ENCODE measurements around the gene ANKRD28. TPM values are rescaled to one million over a fixed set of nuclear protein-coding genes. Genes with fewer than 3 reads are reported as not detected.

Gene ANKRD28
- total and polyA plus RNA-seq, 2 of the 4 experiments (the other 2 are of a cell fraction), result 52.6 to 211 TPM

DNA sequence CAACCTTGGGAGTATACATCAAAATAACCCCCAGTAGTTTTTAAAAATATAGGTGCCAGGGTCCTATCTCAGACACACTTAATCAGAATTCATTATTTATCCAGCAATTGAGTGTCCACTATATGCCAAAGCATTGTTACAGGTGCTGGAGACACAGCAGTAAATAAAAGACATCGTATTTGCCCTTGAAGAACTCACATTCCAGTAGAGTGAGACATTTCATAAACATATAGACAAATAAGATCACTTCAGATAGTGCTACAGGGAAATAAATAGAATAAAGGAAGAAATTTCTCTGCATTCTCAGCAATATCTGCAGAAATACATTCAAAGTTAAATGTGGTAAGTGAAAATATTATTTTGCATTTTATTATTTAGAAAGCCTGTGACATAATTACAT is 34.1 kb upstream of the ANKRD28 start:
- CTCF ChIA-PET, result no interaction called here
- ATAC-seq (ENCODE audit: low read depth) (no peak), DNase-seq (no peak)
- intact Hi-C loops (cut with micrococcal nuclease), result no loop called here
- no CpG with 5 or more reads among the region's 1 CpG for WGBS, 2 experiments (ENCODE audit: extremely low coverage in 2 of 2, insufficient read length in 1 of 2)
- Histone ChIP-seq H2BK20ac (ENCODE audit: low read depth, low read length) (no peak overlapping the region), H3K79me1 (ENCODE audit: low read depth in 1 of 2, low read length in 2 of 2) (peaks cover 15 to 24% of the 10 kb centered on the region in 2 experiments), H3K23ac (ENCODE audit: low read depth, low read length) (no peak overlapping the region), H2AK9ac (replicated peaks; ENCODE audit: low read depth, low read length, poor library complexity) (no peak overlapping the region), H3K27ac (ENCODE audit: insufficient read depth, low read length) (no peak overlapping the region), H3K18ac (ENCODE audit: low read depth, low read length) (no peak overlapping the region), H3K36me3 (ENCODE audit: control insufficient read depth, insufficient read depth, low read length) (no peaks in the 10 kb centered on the region), H3K56ac (ENCODE audit: extremely low read depth, insufficient read depth, low read length) (no peak overlapping the region), H4K5ac (ENCODE audit: low read depth, low read length) (no peak overlapping the region), H3K4me1 (ENCODE audit: control insufficient read depth, insufficient read depth, low read length) (peaks cover 2% of the 10 kb centered on the region; the same call in 1 of the 2 replicates), H4K8ac (ENCODE audit: low read depth in 2 of 2, low read length in 2 of 2) (no peak overlapping the region), H4K91ac (ENCODE audit: insufficient read depth, low read depth, low read length) (no peak overlapping the region), H3K9me1 (ENCODE audit: insufficient read depth, low read length) (no peaks in the 10 kb centered on the region), H3K4ac (ENCODE audit: low read depth, low read length) (no peak overlapping the region), H2BK120ac (ENCODE audit: low read depth, low read length) (no peak overlapping the region), H3K9ac (ENCODE audit: low read depth, low read length) (no peak overlapping the region), H3K4me3 (ENCODE audit: insufficient read depth, low read depth, low read length) (no peak overlapping the region), H2AK5ac (ENCODE audit: low read depth, low read length) (no peak overlapping the region), H2AFZ (replicated peaks; ENCODE audit: low read length, poor library complexity) (no peak overlapping the region), H2BK5ac (ENCODE audit: low read depth, low read length, poor library complexity, severe bottlenecking) (no peak overlapping the region), H2BK15ac (ENCODE audit: low read depth, low read length) (no peak overlapping the region), H3K27me3 (ENCODE audit: control insufficient read depth, insufficient read depth, low read length) (no peaks in the 10 kb centered on the region), H4K20me1 (ENCODE audit: insufficient read depth, low read length) (no peaks in the 10 kb centered on the region), H3K9me3 (ENCODE audit: control insufficient read depth, insufficient read depth, low read length) (no peaks in the 10 kb centered on the region), H3K14ac (replicated peaks; ENCODE audit: low read depth, low read length) (no peak overlapping the region), H3K4me2 (ENCODE audit: low read depth, low read length) (no peak overlapping the region)
- no TSS peak for BruUV-seq (replicated peaks)
- TF ChIP-seq RFX5 (IDR thresholded peaks at IDR 0.05; ENCODE audit: low read depth, low read length), result no peak
- no peak for TF ChIP-seq POLR2A (IDR thresholded peaks at IDR 0.05; ENCODE audit: low read depth, low read length)
- no peak for TF ChIP-seq RCOR1 (IDR thresholded peaks at IDR 0.05; ENCODE audit: insufficient replicate concordance, low read length)
- no peak for TF ChIP-seq SMC3 (IDR thresholded peaks at IDR 0.05; ENCODE audit: low read depth, low read length)
- no peak for TF ChIP-seq CHD1 (IDR thresholded peaks at IDR 0.05; ENCODE audit: low read depth, low read length)
- TF ChIP-seq, protein P1, sequence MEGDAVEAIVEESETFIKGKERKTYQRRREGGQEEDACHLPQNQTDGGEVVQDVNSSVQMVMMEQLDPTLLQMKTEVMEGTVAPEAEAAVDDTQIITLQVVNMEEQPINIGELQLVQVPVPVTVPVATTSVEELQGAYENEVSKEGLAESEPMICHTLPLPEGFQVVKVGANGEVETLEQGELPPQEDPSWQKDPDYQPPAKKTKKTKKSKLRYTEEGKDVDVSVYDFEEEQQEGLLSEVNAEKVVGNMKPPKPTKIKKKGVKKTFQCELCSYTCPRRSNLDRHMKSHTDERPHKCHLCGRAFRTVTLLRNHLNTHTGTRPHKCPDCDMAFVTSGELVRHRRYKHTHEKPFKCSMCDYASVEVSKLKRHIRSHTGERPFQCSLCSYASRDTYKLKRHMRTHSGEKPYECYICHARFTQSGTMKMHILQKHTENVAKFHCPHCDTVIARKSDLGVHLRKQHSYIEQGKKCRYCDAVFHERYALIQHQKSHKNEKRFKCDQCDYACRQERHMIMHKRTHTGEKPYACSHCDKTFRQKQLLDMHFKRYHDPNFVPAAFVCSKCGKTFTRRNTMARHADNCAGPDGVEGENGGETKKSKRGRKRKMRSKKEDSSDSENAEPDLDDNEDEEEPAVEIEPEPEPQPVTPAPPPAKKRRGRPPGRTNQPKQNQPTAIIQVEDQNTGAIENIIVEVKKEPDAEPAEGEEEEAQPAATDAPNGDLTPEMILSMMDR (conservative IDR thresholded peaks at IDR 0.05; ENCODE audit: low read depth, low read length), result no peak
- no peak for TF ChIP-seq CEBPB (IDR thresholded peaks at IDR 0.05; ENCODE audit: low read depth, low read length)
- TF ChIP-seq, protein P2, sequence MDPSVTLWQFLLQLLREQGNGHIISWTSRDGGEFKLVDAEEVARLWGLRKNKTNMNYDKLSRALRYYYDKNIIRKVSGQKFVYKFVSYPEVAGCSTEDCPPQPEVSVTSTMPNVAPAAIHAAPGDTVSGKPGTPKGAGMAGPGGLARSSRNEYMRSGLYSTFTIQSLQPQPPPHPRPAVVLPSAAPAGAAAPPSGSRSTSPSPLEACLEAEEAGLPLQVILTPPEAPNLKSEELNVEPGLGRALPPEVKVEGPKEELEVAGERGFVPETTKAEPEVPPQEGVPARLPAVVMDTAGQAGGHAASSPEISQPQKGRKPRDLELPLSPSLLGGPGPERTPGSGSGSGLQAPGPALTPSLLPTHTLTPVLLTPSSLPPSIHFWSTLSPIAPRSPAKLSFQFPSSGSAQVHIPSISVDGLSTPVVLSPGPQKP (IDR thresholded peaks at IDR 0.05; ENCODE audit: borderline replicate concordance, low read depth, low read length), result no peak
- no peak for TF ChIP-seq NFE2L2 (IDR thresholded peaks at IDR 0.05; ENCODE audit: low read depth, low read length)
- no peak for TF ChIP-seq FOS (IDR thresholded peaks at IDR 0.05; ENCODE audit: low read depth, low read length)
- TF ChIP-seq MAFK (IDR thresholded peaks at IDR 0.05; ENCODE audit: low read depth, low read length), result no peak
- TF ChIP-seq MAZ (IDR thresholded peaks at IDR 0.05; ENCODE audit: borderline replicate concordance, low read depth, low read length), result no peak
- TF ChIP-seq RAD21 (IDR thresholded peaks at IDR 0.05; ENCODE audit: low read length), result no peak
- TF ChIP-seq, protein P3, sequence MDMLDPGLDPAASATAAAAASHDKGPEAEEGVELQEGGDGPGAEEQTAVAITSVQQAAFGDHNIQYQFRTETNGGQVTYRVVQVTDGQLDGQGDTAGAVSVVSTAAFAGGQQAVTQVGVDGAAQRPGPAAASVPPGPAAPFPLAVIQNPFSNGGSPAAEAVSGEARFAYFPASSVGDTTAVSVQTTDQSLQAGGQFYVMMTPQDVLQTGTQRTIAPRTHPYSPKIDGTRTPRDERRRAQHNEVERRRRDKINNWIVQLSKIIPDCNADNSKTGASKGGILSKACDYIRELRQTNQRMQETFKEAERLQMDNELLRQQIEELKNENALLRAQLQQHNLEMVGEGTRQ (IDR thresholded peaks at IDR 0.05; ENCODE audit: low read depth, low read length), result no peak
- no peak for TF ChIP-seq MXI1 (IDR thresholded peaks at IDR 0.05; ENCODE audit: borderline replicate concordance, low read depth, low read length)
- no peak for TF ChIP-seq BHLHE40 (IDR thresholded peaks at IDR 0.05; ENCODE audit: low read depth, low read length)
- dilution Hi-C loops (cut with HindIII; ENCODE audit: low sequenced_read_pairs, unreplicated experiment), result no loop called here
- POLR2A ChIA-PET (ENCODE audit: unreplicated experiment), result no interaction called here
- in situ Hi-C loops (cut with MboI; ENCODE audit: low sequenced_read_pairs), result loop anchor here (25.0 kb wide), 1 partner anchor 705 kb away; no protein-coding TSS in a partner anchor

Measured in IMR-90 (cell line).